ENCODE measurements around the gene GPN1. TPM values are rescaled to one million over a fixed set of nuclear protein-coding genes. Genes with fewer than 3 reads are reported as not detected.

GPN1 gene
- 46.1 and 48.3 TPM in 2 replicates for total RNA-seq
- long read RNA-seq, transcript GPN1-212 (14 exons, 1,832 nt): major isoform, 188 of 220 reads
- long read RNA-seq, partial matches to known transcripts: 5 of 220 reads
- long read RNA-seq, other reads (novel, unspliced or antisense): 27 of 220 reads

- H3K27me3 Mint-ChIP-seq (ENCODE audit: low read depth): no peaks in the 10 kb centered on the region
- no peak within 1 kb of the TSS for H3K4me3 Mint-ChIP-seq
- peaks cover 3% of the 10 kb centered on the region for H3K36me3 Mint-ChIP-seq (ENCODE audit: low read depth)
- no peak for TF ChIP-seq CTCF (conservative IDR thresholded peaks at IDR 0.05)
- H3K27ac Mint-ChIP-seq (ENCODE audit: unreplicated experiment): peak within 1 kb of the TSS; percentile 59
- H3K9me3 Mint-ChIP-seq: no peaks in the 10 kb centered on the region
- DNase-seq (ENCODE audit: low read depth, low spot score): peak; percentile 71
- H3K4me1 Mint-ChIP-seq: peaks cover 10% of the 10 kb centered on the region
Measured at GRCh38 chr2:27628767-27629709, at the start of gene GPN1, which contains the start of gene CCDC121. TSS of gene GPN1 (plus strand) at chr2:27629050. CDS start at chr2:27629059, 9 bp downstream. TSS of gene CCDC121 (minus strand) at chr2:27629012. CDS start at chr2:27627799, 1,213 bp downstream.

GRCh38 chr2:27581417-27582128 lies 47.3 kb upstream of the GPN1 start:
- Mint-ChIP-seq H3K9me3 (peaks cover 22% of the 10 kb centered on the region), H3K27me3 (ENCODE audit: low read depth) (peaks cover 17% of the 10 kb centered on the region), H3K27ac (ENCODE audit: unreplicated experiment) (no peak overlapping the region), H3K4me3 (peak overlapping the region; percentile 5), H3K36me3 (ENCODE audit: low read depth) (peaks cover 32% of the 10 kb centered on the region), H3K4me1 (peaks cover 34% of the 10 kb centered on the region)
- TF ChIP-seq CTCF (conservative IDR thresholded peaks at IDR 0.05): no peak
- no peak for DNase-seq (ENCODE audit: low read depth, low spot score)

GRCh38 chr2:27582129-27582694 lies 46.6 kb upstream of the GPN1 start:
- H3K9me3 Mint-ChIP-seq: peaks cover 21% of the 10 kb centered on the region
- peaks cover 17% of the 10 kb centered on the region for H3K27me3 Mint-ChIP-seq (ENCODE audit: low read depth)
- peaks cover 37% of the 10 kb centered on the region for H3K36me3 Mint-ChIP-seq (ENCODE audit: low read depth)
- DNase-seq (ENCODE audit: low read depth, low spot score): no peak
- peak overlapping the region; percentile 69 for H3K27ac Mint-ChIP-seq (ENCODE audit: unreplicated experiment)
- H3K4me1 Mint-ChIP-seq: peaks cover 34% of the 10 kb centered on the region
- TF ChIP-seq CTCF (conservative IDR thresholded peaks at IDR 0.05): no peak
- peak overlapping the region; percentile 93 for H3K4me3 Mint-ChIP-seq

- DNase-seq (ENCODE audit: low read depth, low spot score): peak; percentile 84
- Mint-ChIP-seq H3K9me3 (peaks cover 17% of the 10 kb centered on the region), H3K4me3 (peak within 1 kb of the TSS; percentile 93), H3K36me3 (ENCODE audit: low read depth) (peaks cover 34% of the 10 kb centered on the region), H3K27me3 (ENCODE audit: low read depth) (peaks cover 15% of the 10 kb centered on the region), H3K27ac (ENCODE audit: unreplicated experiment) (peak within 1 kb of the TSS; percentile 96), H3K4me1 (peaks cover 34% of the 10 kb centered on the region)
- no peak for TF ChIP-seq CTCF (conservative IDR thresholded peaks at IDR 0.05)
Measured at GRCh38 chr2:27582695-27583389, 46.0 kb upstream of the GPN1 start, which contains the start of gene ZNF512. TSS of gene ZNF512 (plus strand) at chr2:27583042. CDS start at chr2:27583113, 71 bp downstream.

Data from neural crest cell (in vitro differentiated cells).